GM12872 (cell line): ENCODE results near the gene SLC39A11.

Source experiments
- CTCF ChIP-seq: IDR thresholded peaks from 3 replicates; pipeline ENCODE4 v1.5.1; 2011; ENCODE audit warnings: low read depth, mild to moderate bottlenecking, low read length, moderate library complexity; ENCODE audit not compliant: insufficient read depth

The SLC39A11 gene

GRCh38 chr17:72692676-72693075 lies 399.8 kb downstream of the SLC39A11 start:
- TF ChIP-seq CTCF, result no peak

GRCh38 chr17:72691586-72691985 lies 400.9 kb downstream of the SLC39A11 start:
- TF ChIP-seq CTCF, result no peak

- TF ChIP-seq CTCF, result no peak
Measured at GRCh38 chr17:72691017-72691416, 401.5 kb downstream of the SLC39A11 start.

- TF ChIP-seq CTCF, result no peak
Measured at GRCh38 chr17:72687886-72688285, 404.6 kb downstream of the SLC39A11 start.

- no peak for TF ChIP-seq CTCF
Measured at GRCh38 chr17:72684405-72685020, 408.0 kb downstream of the SLC39A11 start.

- TF ChIP-seq CTCF, result no peak
Measured at GRCh38 chr17:72683506-72684404, 408.7 kb downstream of the SLC39A11 start.

GRCh38 chr17:72682605-72683004 lies 409.9 kb downstream of the SLC39A11 start:
- no peak for TF ChIP-seq CTCF
